IPS-18c (cell line): ENCODE results near the gene FBXW8.

ENCODE experiments used
- H3K4me3 ChIP-seq: 2 replicates; pipeline ENCODE4 v1.7.0; 2013; ENCODE audit warnings: low read depth, mild to moderate bottlenecking, low read length, moderate library complexity; ENCODE audit not compliant: insufficient read depth
- H3K9me3 ChIP-seq: one replicate; pipeline ENCODE4 v1.6.1; 2013; ENCODE audit warnings: mild to moderate bottlenecking, low read length, moderate library complexity; ENCODE audit not compliant: control insufficient read depth, insufficient read depth

FBXW8 gene

GRCh38 chr12:116937640-116938039, 26.9 kb downstream of the FBXW8 start:
- Histone ChIP-seq H3K4me3 (no peak overlapping the region), H3K9me3 (peaks cover 2% of the 10 kb centered on the region)

- no peak overlapping the region for H3K4me3 ChIP-seq
- peaks cover 6% of the 10 kb centered on the region for H3K9me3 ChIP-seq
These were observed 29.0 kb downstream of the FBXW8 start for GRCh38 chr12:116939734-116940133.

- peaks cover 6% of the 10 kb centered on the region for H3K9me3 ChIP-seq
- H3K4me3 ChIP-seq: no peak overlapping the region
These were observed 30.4 kb downstream of the FBXW8 start for GRCh38 chr12:116941188-116941587.

- H3K9me3 ChIP-seq: peaks cover 6% of the 10 kb centered on the region
- H3K4me3 ChIP-seq: no peak overlapping the region
These were observed 32.9 kb downstream of the FBXW8 start for GRCh38 chr12:116943419-116944372.

- Histone ChIP-seq H3K9me3 (peaks cover 6% of the 10 kb centered on the region), H3K4me3 (no peak overlapping the region)
These were observed 35.3 kb downstream of the FBXW8 start for GRCh38 chr12:116945886-116946550.

GRCh38 chr12:116948298-116948697, 37.5 kb downstream of the FBXW8 start:
- peaks cover 4% of the 10 kb centered on the region for H3K9me3 ChIP-seq
- H3K4me3 ChIP-seq: no peak overlapping the region

GRCh38 chr12:116950628-116951325, 40.0 kb downstream of the FBXW8 start:
- H3K4me3 ChIP-seq: no peak overlapping the region
- H3K9me3 ChIP-seq: no peaks in the 10 kb centered on the region

- Histone ChIP-seq H3K9me3 (no peaks in the 10 kb centered on the region), H3K4me3 (no peak overlapping the region)
These were observed 44.1 kb downstream of the FBXW8 start for GRCh38 chr12:116954710-116955381.

- no peak overlapping the region for H3K4me3 ChIP-seq
- H3K9me3 ChIP-seq: no peaks in the 10 kb centered on the region
These were observed 44.8 kb downstream of the FBXW8 start for GRCh38 chr12:116955382-116956021.

GRCh38 chr12:116958402-116959197, 47.9 kb downstream of the FBXW8 start:
- no peak overlapping the region for H3K4me3 ChIP-seq
- H3K9me3 ChIP-seq: no peaks in the 10 kb centered on the region

- H3K4me3 ChIP-seq: no peak overlapping the region
- H3K9me3 ChIP-seq: no peaks in the 10 kb centered on the region
These were observed 48.4 kb downstream of the FBXW8 start for GRCh38 chr12:116959198-116959460.

- no peaks in the 10 kb centered on the region for H3K9me3 ChIP-seq
- H3K4me3 ChIP-seq: no peak overlapping the region
These were observed 49.2 kb downstream of the FBXW8 start for GRCh38 chr12:116959845-116960514.

- Histone ChIP-seq H3K9me3 (no peaks in the 10 kb centered on the region), H3K4me3 (no peak overlapping the region)
These were observed 51.4 kb downstream of the FBXW8 start for GRCh38 chr12:116962197-116962596.

GRCh38 chr12:116962783-116963356, 52.1 kb downstream of the FBXW8 start:
- no peaks in the 10 kb centered on the region for H3K9me3 ChIP-seq
- H3K4me3 ChIP-seq: no peak overlapping the region
